Measurements from ENCODE around the gene CFAP91. TPM values are rescaled to one million over a fixed set of nuclear protein-coding genes. Genes with fewer than 3 reads are reported as not detected.
"Not testable (repeated sequence)": the region's sequence is repeated elsewhere in the genome, so short reads cannot be mapped to it uniquely, and the experiment has no call there.

Gene CFAP91
- total RNA-seq, 2 experiments from 2014 or later = not detected

- CTCF ChIA-PET = interaction anchor here (1.7 kb wide), 1 partner anchor 21 kb away, joined by 6 read pairs; no protein-coding TSS in a partner anchor
- peaks cover 43% of the 10 kb centered on the region for H3K4me1 Mint-ChIP-seq (ENCODE audit: low read depth)
- TF ChIP-seq, protein P1, sequence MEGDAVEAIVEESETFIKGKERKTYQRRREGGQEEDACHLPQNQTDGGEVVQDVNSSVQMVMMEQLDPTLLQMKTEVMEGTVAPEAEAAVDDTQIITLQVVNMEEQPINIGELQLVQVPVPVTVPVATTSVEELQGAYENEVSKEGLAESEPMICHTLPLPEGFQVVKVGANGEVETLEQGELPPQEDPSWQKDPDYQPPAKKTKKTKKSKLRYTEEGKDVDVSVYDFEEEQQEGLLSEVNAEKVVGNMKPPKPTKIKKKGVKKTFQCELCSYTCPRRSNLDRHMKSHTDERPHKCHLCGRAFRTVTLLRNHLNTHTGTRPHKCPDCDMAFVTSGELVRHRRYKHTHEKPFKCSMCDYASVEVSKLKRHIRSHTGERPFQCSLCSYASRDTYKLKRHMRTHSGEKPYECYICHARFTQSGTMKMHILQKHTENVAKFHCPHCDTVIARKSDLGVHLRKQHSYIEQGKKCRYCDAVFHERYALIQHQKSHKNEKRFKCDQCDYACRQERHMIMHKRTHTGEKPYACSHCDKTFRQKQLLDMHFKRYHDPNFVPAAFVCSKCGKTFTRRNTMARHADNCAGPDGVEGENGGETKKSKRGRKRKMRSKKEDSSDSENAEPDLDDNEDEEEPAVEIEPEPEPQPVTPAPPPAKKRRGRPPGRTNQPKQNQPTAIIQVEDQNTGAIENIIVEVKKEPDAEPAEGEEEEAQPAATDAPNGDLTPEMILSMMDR (IDR thresholded peaks at IDR 0.05) = no peak
Observed at GRCh38 chr3:119676020-119676419, 26.8 kb upstream of the CFAP91 start.

DNA sequence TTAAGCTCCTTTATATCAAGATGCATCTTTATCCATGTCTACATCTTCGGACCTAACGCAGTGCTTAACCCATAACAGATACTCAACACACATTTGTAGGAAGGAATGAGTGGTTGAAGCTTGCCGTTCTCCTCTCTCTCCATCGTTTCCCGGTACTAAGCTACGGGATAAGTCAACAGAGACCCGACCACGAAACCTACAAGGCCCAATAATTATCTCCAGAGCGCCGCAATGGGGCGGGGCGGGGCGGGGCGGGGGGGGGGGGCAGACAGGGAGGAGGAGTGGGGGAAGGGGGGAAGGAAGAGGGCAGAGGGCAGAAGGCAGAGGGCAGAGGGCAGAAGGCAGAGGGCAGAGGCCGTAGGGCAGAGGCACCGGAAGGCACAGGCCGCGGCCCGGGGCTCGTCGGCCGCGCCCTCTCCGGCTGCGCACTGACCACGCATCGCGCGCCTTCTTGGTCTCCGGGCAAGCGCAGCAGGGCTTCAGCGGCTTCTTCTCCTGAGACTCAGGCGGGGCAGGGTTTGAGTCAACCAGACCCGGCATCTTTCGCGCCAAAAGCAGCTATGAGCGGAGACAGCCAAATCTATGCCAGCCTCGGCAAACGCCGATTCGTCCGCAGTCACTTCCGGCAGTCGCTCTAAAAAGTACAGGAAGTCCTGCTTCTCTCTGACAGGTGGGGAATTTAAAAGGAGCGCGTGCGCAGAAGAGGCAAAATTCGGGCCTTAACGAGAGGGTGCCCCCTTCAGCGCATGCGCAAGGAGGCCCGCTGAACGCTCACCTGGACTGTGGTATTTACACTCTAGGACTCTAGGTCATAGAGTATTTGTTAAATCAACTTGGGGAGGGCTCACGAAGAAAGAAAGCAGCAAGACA, 25.8 kb upstream of the CFAP91 start, which contains the start of gene COX17:
Gene COX17, minus strand, starts transcription at position 636 of the 870 bp plus-strand sequence. Its CDS starts 96 bp downstream, at position 540.
- ATAC-seq (ENCODE audit: poor library complexity) (peak; percentile 87), DNase-seq (peak; percentile 92 to 99 (median 95))
- peaks cover 36% of the 10 kb centered on the region for H3K4me1 Mint-ChIP-seq (ENCODE audit: low read depth)

More at GRCh38 chr3:119676020-119676419, 26.8 kb upstream of the CFAP91 start:
- intact Hi-C loops (cut with DNase I, micrococcal nuclease) = loop anchor here (2.0 to 10.0 kb wide), 4 partner anchors 177 to 421 kb away; partner anchors contain the start of genes GSK3B (in 1 of the 2), POGLUT1 (in 1 of the 2) and TIMMDC1 (in 1 of the 2)
- peak overlapping the region in 1 of 2 donors; percentile 69 for H3K27ac ChIP-seq (ENCODE audit: low read depth in 1 of 2, low read length in 2 of 2)
- DNase-seq = no peak
- Mint-ChIP-seq H3K9me3 (no peaks in the 10 kb centered on the region), H3K36me3 (ENCODE audit: low read depth) (peaks cover 56% of the 10 kb centered on the region), H3K27me3 (no peaks in the 10 kb centered on the region), H3K27ac (peak overlapping the region; percentile 91), H3K4me3 (peak overlapping the region; percentile 87)
- H3K27me3 ChIP-seq (ENCODE audit: control insufficient read depth in 1 of 2, insufficient read depth in 2 of 2, low read length in 2 of 2) = no peaks in the 10 kb centered on the region
- H3K4me1 ChIP-seq (ENCODE audit: insufficient read depth, low read length) = peaks cover 8% of the 10 kb centered on the region
- peaks cover 37% of the 10 kb centered on the region for H3K36me3 ChIP-seq (ENCODE audit: insufficient read depth, low read length)
- H3K9me3 ChIP-seq (ENCODE audit: control insufficient read depth in 1 of 2, insufficient read depth in 1 of 2, low read length in 2 of 2) = no peaks in the 10 kb centered on the region
- POLR2A ChIA-PET = interaction anchor here (0.6 to 2.2 kb wide), 6 partner anchors 15 to 471 kb away, joined by 3 to 13 read pairs (median 7); partner anchors contain the start of genes TIMMDC1 and TMEM39A
- ATAC-seq (ENCODE audit: poor library complexity) = no peak
- H3K4me3 ChIP-seq (ENCODE audit: low read length) = peak overlapping the region; percentile 68

GRCh38 chr3:119677641-119677934, 25.2 kb upstream of the CFAP91 start:
- Histone ChIP-seq H3K27me3 (ENCODE audit: control insufficient read depth in 1 of 2, insufficient read depth in 2 of 2, low read length in 2 of 2) (no peaks in the 10 kb centered on the region), H3K9me3 (ENCODE audit: control insufficient read depth in 1 of 2, insufficient read depth in 1 of 2, low read length in 2 of 2) (no peaks in the 10 kb centered on the region), H3K36me3 (ENCODE audit: insufficient read depth, low read length) (peaks cover 27% of the 10 kb centered on the region), H3K27ac (ENCODE audit: low read depth in 1 of 2, low read length in 2 of 2) (peak overlapping the region; percentile 81 to 85), H3K4me3 (ENCODE audit: low read length) (peak overlapping the region; percentile 68), H3K4me1 (ENCODE audit: insufficient read depth, low read length) (peaks cover 8% of the 10 kb centered on the region)
- peak overlapping the region; percentile 91 for H3K27ac Mint-ChIP-seq
- no peaks in the 10 kb centered on the region for H3K9me3 Mint-ChIP-seq
- H3K27me3 Mint-ChIP-seq = no peaks in the 10 kb centered on the region
- POLR2A ChIA-PET = interaction anchor here (1.2 to 2.2 kb wide), 5 partner anchors 24 to 436 kb away, joined by 3 to 13 read pairs (median 10); partner anchors contain the start of genes TIMMDC1 and TMEM39A
- ATAC-seq (ENCODE audit: poor library complexity) (no peak), DNase-seq (no peak)
- peaks cover 41% of the 10 kb centered on the region for H3K36me3 Mint-ChIP-seq (ENCODE audit: low read depth)
- H3K4me1 Mint-ChIP-seq (ENCODE audit: low read depth) = peaks cover 32% of the 10 kb centered on the region
- TF ChIP-seq, protein P1 (IDR thresholded peaks at IDR 0.05) = no peak
- peak overlapping the region; percentile 87 for H3K4me3 Mint-ChIP-seq
- intact Hi-C loops (cut with DNase I, micrococcal nuclease) = loop anchor here (1.0 to 10.0 kb wide), 5 partner anchors 179 to 420 kb away; partner anchors contain the start of genes TIMMDC1 (in 2 of the 2), GSK3B (in 1 of the 2) and POGLUT1 (in 1 of the 2)
- CTCF ChIA-PET = no interaction called here

More for the DNA sequence above, 25.8 kb upstream of the CFAP91 start, which contains the start of gene COX17:
- TF ChIP-seq, protein P1 (IDR thresholded peaks at IDR 0.05) = no peak
- peak within 1 kb of the TSS; percentile 68 for H3K4me3 ChIP-seq (ENCODE audit: low read length)
- Mint-ChIP-seq H3K27ac (peak within 1 kb of the TSS; percentile 91), H3K9me3 (no peaks in the 10 kb centered on the region), H3K27me3 (no peaks in the 10 kb centered on the region), H3K36me3 (ENCODE audit: low read depth) (peaks cover 46% of the 10 kb centered on the region), H3K4me3 (peak within 1 kb of the TSS; percentile 87)
- CTCF ChIA-PET = interaction anchor here (1.7 kb wide), 1 partner anchor 20 kb away, joined by 6 read pairs; no protein-coding TSS in a partner anchor
- peaks cover 27% of the 10 kb centered on the region for H3K36me3 ChIP-seq (ENCODE audit: insufficient read depth, low read length)
- intact Hi-C loops (cut with DNase I, micrococcal nuclease) = loop anchor here (1.0 to 10.0 kb wide), 5 partner anchors 178 to 420 kb away; partner anchors contain the start of genes TIMMDC1 (in 2 of the 2), GSK3B (in 1 of the 2) and POGLUT1 (in 1 of the 2)
- no peaks in the 10 kb centered on the region for H3K27me3 ChIP-seq (ENCODE audit: control insufficient read depth in 1 of 2, insufficient read depth in 2 of 2, low read length in 2 of 2)
- H3K27ac ChIP-seq (ENCODE audit: low read depth in 1 of 2, low read length in 2 of 2) = peak within 1 kb of the TSS; percentile 81 to 85
- peaks cover 8% of the 10 kb centered on the region for H3K4me1 ChIP-seq (ENCODE audit: insufficient read depth, low read length)
- POLR2A ChIA-PET = interaction anchor here (1.1 to 2.2 kb wide), 7 partner anchors 23 to 470 kb away, joined by 3 to 13 read pairs (median 4); partner anchors contain the start of genes TIMMDC1 and TMEM39A
- no peaks in the 10 kb centered on the region for H3K9me3 ChIP-seq (ENCODE audit: control insufficient read depth in 1 of 2, insufficient read depth in 1 of 2, low read length in 2 of 2)

DNA sequence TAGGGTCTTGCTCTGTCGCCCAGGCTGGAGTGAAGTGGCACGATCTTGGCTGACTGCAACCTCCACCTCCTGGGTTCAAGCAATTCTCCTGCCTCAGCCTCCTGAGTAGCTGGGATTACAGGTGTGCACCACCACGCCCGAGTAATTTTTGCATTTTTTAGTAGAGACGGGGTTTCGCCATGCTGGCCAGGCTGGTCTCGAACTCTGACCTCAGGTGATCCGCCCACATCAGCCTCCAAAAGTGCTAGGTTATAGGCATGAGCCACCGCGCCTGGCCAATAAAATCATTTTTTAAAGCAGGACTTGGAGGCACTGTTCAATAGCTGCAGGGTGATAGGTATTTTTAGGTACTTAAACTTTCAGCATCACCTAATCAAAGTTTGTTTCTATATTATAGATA, 24.6 kb upstream of the CFAP91 start:
- intact Hi-C loops (cut with DNase I, micrococcal nuclease) = loop anchor here (5.0 to 10.0 kb wide), 3 partner anchors 211 to 419 kb away; partner anchors contain the start of genes GSK3B (in 1 of the 2) and POGLUT1 (in 1 of the 2)
- Mint-ChIP-seq H3K27ac (peak overlapping the region; percentile 91), H3K4me3 (peak overlapping the region; percentile 20), H3K36me3 (ENCODE audit: low read depth) (peaks cover 34% of the 10 kb centered on the region), H3K4me1 (ENCODE audit: low read depth) (peaks cover 32% of the 10 kb centered on the region)
- H3K4me1 ChIP-seq (ENCODE audit: insufficient read depth, low read length); H3K9me3 ChIP-seq (ENCODE audit: control insufficient read depth in 1 of 2, insufficient read depth in 1 of 2, low read length in 2 of 2); H3K4me3 ChIP-seq (ENCODE audit: low read length); H3K9me3 Mint-ChIP-seq; H3K27me3 Mint-ChIP-seq; CTCF ChIA-PET; H3K27me3 ChIP-seq (ENCODE audit: control insufficient read depth in 1 of 2, insufficient read depth in 2 of 2, low read length in 2 of 2); ATAC-seq (ENCODE audit: poor library complexity); DNase-seq; H3K27ac ChIP-seq (ENCODE audit: low read depth in 1 of 2, low read length in 2 of 2): not testable (repeated sequence)
- POLR2A ChIA-PET = interaction anchor here (1.2 to 2.2 kb wide), 3 partner anchors 180 to 437 kb away, joined by 3 to 13 read pairs (median 10); partner anchors contain the start of gene TIMMDC1
- peaks cover 21% of the 10 kb centered on the region for H3K36me3 ChIP-seq (ENCODE audit: insufficient read depth, low read length)
